AG09309 (cell line): Measurements from ENCODE around the gene CCDC137.

Source experiments
- DNase-seq: peaks from one replicate; pipeline ENCODE4 v3.0.0-alpha.2; 2010; ENCODE audit warnings: low read depth
- H3K4me3 ChIP-seq: 2 replicates; pipeline ENCODE4 v1.5.1; 2011; ENCODE audit warnings: mild to moderate bottlenecking, low read depth, low read length, moderate library complexity; ENCODE audit not compliant: control insufficient read depth
- CTCF ChIP-seq: IDR thresholded peaks from 2 replicates; pipeline ENCODE4 v1.5.1; 2011; ENCODE audit warnings: mild to moderate bottlenecking, low read depth, low read length, inconsistent platforms; ENCODE audit not compliant: insufficient read depth, control insufficient read depth; ENCODE audit errors: missing control alignments

The CCDC137 gene

GRCh38 chr17:81697261-81698044 lies 30.9 kb downstream of the CCDC137 start:
- DNase-seq: no peak
- no peak overlapping the region for H3K4me3 ChIP-seq
- TF ChIP-seq CTCF: no peak

GRCh38 chr17:81700353-81701287 lies 34.1 kb downstream of the CCDC137 start:
- DNase-seq: no peak
- TF ChIP-seq CTCF: no peak
- no peak overlapping the region for H3K4me3 ChIP-seq

GRCh38 chr17:81701288-81702071 lies 34.9 kb downstream of the CCDC137 start:
- peak overlapping the region; percentile 8; the same call in 1 of the 2 replicates for H3K4me3 ChIP-seq
- peak; percentile 7 for TF ChIP-seq CTCF
- no peak for DNase-seq

GRCh38 chr17:81702934-81703746 lies 36.6 kb downstream of the CCDC137 start, which contains the start of gene MRPL12:
TSS of gene MRPL12 (plus strand) at chr17:81703367. CDS start at chr17:81703502, 135 bp downstream.
- no peak for TF ChIP-seq CTCF
- peak; percentile 45 for DNase-seq
- peak within 1 kb of the TSS; percentile 77 for H3K4me3 ChIP-seq

GRCh38 chr17:81703747-81704654 lies 37.5 kb downstream of the CCDC137 start:
- peak overlapping the region; percentile 77 for H3K4me3 ChIP-seq
- TF ChIP-seq CTCF: no peak
- DNase-seq: no peak
